ENCODE results near the gene VAV3. TPM values are rescaled to one million over a fixed set of nuclear protein-coding genes. Genes with fewer than 3 reads are reported as not detected.

The VAV3 gene
- total RNA-seq, 1 donor from 2014 or later = 159 TPM

- H3K27me3 Mint-ChIP-seq (ENCODE audit: unreplicated experiment) = peaks cover 1% of the 10 kb centered on the region
- H3K9me3 Mint-ChIP-seq (ENCODE audit: unreplicated experiment) = no peaks in the 10 kb centered on the region
- no peak for TF ChIP-seq CTCF (IDR thresholded peaks at IDR 0.05; ENCODE audit: unreplicated experiment)
- no peak overlapping the region for H3K4me3 Mint-ChIP-seq (ENCODE audit: unreplicated experiment)
- no peak overlapping the region for H3K27ac Mint-ChIP-seq (ENCODE audit: unreplicated experiment)
- peaks cover 17% of the 10 kb centered on the region for H3K36me3 Mint-ChIP-seq (ENCODE audit: low read depth, unreplicated experiment)
- DNase-seq (ENCODE audit: low spot score) = no peak
- peaks cover 32% of the 10 kb centered on the region for H3K4me1 Mint-ChIP-seq (ENCODE audit: unreplicated experiment)
Measured at GRCh38 chr1:107689159-107689558, 275.8 kb downstream of the VAV3 start.

GRCh38 chr1:107687849-107688753, 276.9 kb downstream of the VAV3 start:
- DNase-seq (ENCODE audit: low spot score) = no peak
- Mint-ChIP-seq H3K4me3 (ENCODE audit: unreplicated experiment) (no peak overlapping the region), H3K36me3 (ENCODE audit: low read depth, unreplicated experiment) (peaks cover 12% of the 10 kb centered on the region), H3K9me3 (ENCODE audit: unreplicated experiment) (no peaks in the 10 kb centered on the region), H3K27me3 (ENCODE audit: unreplicated experiment) (peaks cover 1% of the 10 kb centered on the region), H3K27ac (ENCODE audit: unreplicated experiment) (no peak overlapping the region), H3K4me1 (ENCODE audit: unreplicated experiment) (peaks cover 32% of the 10 kb centered on the region)
- TF ChIP-seq CTCF (IDR thresholded peaks at IDR 0.05; ENCODE audit: unreplicated experiment) = no peak

- H3K4me1 Mint-ChIP-seq (ENCODE audit: unreplicated experiment) = peaks cover 6% of the 10 kb centered on the region
- H3K36me3 Mint-ChIP-seq (ENCODE audit: low read depth, unreplicated experiment) = peaks cover 3% of the 10 kb centered on the region
- no peak for DNase-seq (ENCODE audit: low spot score)
- TF ChIP-seq CTCF (IDR thresholded peaks at IDR 0.05; ENCODE audit: unreplicated experiment) = no peak
- H3K27me3 Mint-ChIP-seq (ENCODE audit: unreplicated experiment) = peaks cover under 1% of the 10 kb centered on the region
- no peak overlapping the region for H3K27ac Mint-ChIP-seq (ENCODE audit: unreplicated experiment)
- H3K4me3 Mint-ChIP-seq (ENCODE audit: unreplicated experiment) = no peak overlapping the region
- H3K9me3 Mint-ChIP-seq (ENCODE audit: unreplicated experiment) = no peaks in the 10 kb centered on the region
Measured at GRCh38 chr1:107683683-107684082, 281.3 kb downstream of the VAV3 start.

GRCh38 chr1:107683191-107683657, 281.8 kb downstream of the VAV3 start:
- no peak for TF ChIP-seq CTCF (IDR thresholded peaks at IDR 0.05; ENCODE audit: unreplicated experiment)
- no peak for DNase-seq (ENCODE audit: low spot score)
- Mint-ChIP-seq H3K4me1 (ENCODE audit: unreplicated experiment) (peaks cover 6% of the 10 kb centered on the region), H3K4me3 (ENCODE audit: unreplicated experiment) (no peak overlapping the region), H3K27ac (ENCODE audit: unreplicated experiment) (no peak overlapping the region), H3K27me3 (ENCODE audit: unreplicated experiment) (no peaks in the 10 kb centered on the region), H3K36me3 (ENCODE audit: low read depth, unreplicated experiment) (peaks cover 3% of the 10 kb centered on the region), H3K9me3 (ENCODE audit: unreplicated experiment) (no peaks in the 10 kb centered on the region)

GRCh38 chr1:107682467-107682866, 282.5 kb downstream of the VAV3 start:
- Mint-ChIP-seq H3K9me3 (ENCODE audit: unreplicated experiment) (no peaks in the 10 kb centered on the region), H3K4me3 (ENCODE audit: unreplicated experiment) (no peak overlapping the region), H3K36me3 (ENCODE audit: low read depth, unreplicated experiment) (peaks cover 3% of the 10 kb centered on the region), H3K27me3 (ENCODE audit: unreplicated experiment) (peaks cover 2% of the 10 kb centered on the region), H3K27ac (ENCODE audit: unreplicated experiment) (no peak overlapping the region), H3K4me1 (ENCODE audit: unreplicated experiment) (peaks cover 2% of the 10 kb centered on the region)
- TF ChIP-seq CTCF (IDR thresholded peaks at IDR 0.05; ENCODE audit: unreplicated experiment) = no peak
- DNase-seq (ENCODE audit: low spot score) = no peak

Data from endothelial cell (in vitro differentiated cells).